Fibroblast of skin of back (primary cell): ENCODE results near the gene PPP1R1C. TPM values are rescaled to one million over a fixed set of nuclear protein-coding genes. Genes with fewer than 3 reads are reported as not detected.
"Not testable (repeated sequence)": the region's sequence is repeated elsewhere in the genome, so short reads cannot be mapped to it uniquely, and the experiment has no call there.

Source experiments
- DNase-seq: peaks from one replicate; pipeline ENCODE4 v3.0.0-alpha.2; 2013
- polyA plus RNA-seq, 2 experiments: library from polyadenylated mRNA; unstranded; fragments of 120-200 nt; gene quantifications; one replicate each; pipeline ENCODE4 v1.2.1, GENCODE V29; 2013; ENCODE audit not compliant: insufficient read length in 2 of 2

The PPP1R1C gene
- 0.14 TPM for polyA plus RNA-seq (2013, experiment 1 of 2; ENCODE audit: insufficient read length)
- polyA plus RNA-seq (2013, experiment 2 of 2; ENCODE audit: insufficient read length) = not detected

GRCh38 chr2:181985632-181986205 is at the start of gene PPP1R1C:
Gene PPP1R1C, plus strand, starts transcription at chr2:181985853. Its CDS starts 258 bp downstream, at chr2:181986111.
- no peak for DNase-seq

GRCh38 chr2:181937473-181937872 is 48.2 kb upstream of the PPP1R1C start:
- peak; percentile 34 for DNase-seq

- DNase-seq = no peak
Observed at GRCh38 chr2:181943411-181944124, 42.1 kb upstream of the PPP1R1C start.

- no peak for DNase-seq
Observed at GRCh38 chr2:181944164-181944913, 41.3 kb upstream of the PPP1R1C start.

GRCh38 chr2:181944914-181945291 is 40.8 kb upstream of the PPP1R1C start:
- DNase-seq = no peak

GRCh38 chr2:181946444-181947127 is 39.1 kb upstream of the PPP1R1C start:
- no peak for DNase-seq

GRCh38 chr2:181947273-181947672 is 38.4 kb upstream of the PPP1R1C start:
- no peak for DNase-seq

- DNase-seq = peak; percentile 19
Observed at GRCh38 chr2:181948227-181948626, 37.4 kb upstream of the PPP1R1C start.

- peak; percentile 62 for DNase-seq
Observed at GRCh38 chr2:181949047-181949446, 36.6 kb upstream of the PPP1R1C start.

- no peak for DNase-seq
Observed at GRCh38 chr2:181952404-181953226, 33.0 kb upstream of the PPP1R1C start.

- peak; percentile 53 for DNase-seq
Observed at GRCh38 chr2:181953881-181954537, 31.6 kb upstream of the PPP1R1C start.

GRCh38 chr2:181954538-181954883 is 31.1 kb upstream of the PPP1R1C start:
- DNase-seq = no peak

- DNase-seq = peak; percentile 75
Observed at GRCh38 chr2:181955010-181955409, 30.6 kb upstream of the PPP1R1C start.

GRCh38 chr2:181955866-181956265 is 29.8 kb upstream of the PPP1R1C start:
- DNase-seq = not testable (repeated sequence)

GRCh38 chr2:181957668-181958067 is 28.0 kb upstream of the PPP1R1C start:
- no peak for DNase-seq

- DNase-seq = no peak
Observed at GRCh38 chr2:181958726-181959125, 26.9 kb upstream of the PPP1R1C start.

- peak; percentile 33 for DNase-seq
Observed at GRCh38 chr2:181959508-181959907, 26.1 kb upstream of the PPP1R1C start.

- not testable (repeated sequence) for DNase-seq
Observed at GRCh38 chr2:181961167-181961566, 24.5 kb upstream of the PPP1R1C start.

- no peak for DNase-seq
Observed at GRCh38 chr2:181962142-181962541, 23.5 kb upstream of the PPP1R1C start.

GRCh38 chr2:181970160-181970794 is 15.4 kb upstream of the PPP1R1C start:
- DNase-seq = no peak

- no peak for DNase-seq
Observed at GRCh38 chr2:181971032-181971431, 14.6 kb upstream of the PPP1R1C start.
